ENCODE measurements around the gene NSMF. TPM values are rescaled to one million over a fixed set of nuclear protein-coding genes. Genes with fewer than 3 reads are reported as not detected.

NSMF gene
- total RNA-seq, 4 donors from 2014 or later, result 219 to 297 (median 270) TPM

GRCh38 chr9:137492464-137493363 lies 33.6 kb upstream of the NSMF start:
- no peak for TF ChIP-seq POLR2A (IDR thresholded peaks at IDR 0.05)
- no peak for TF ChIP-seq EP300 (IDR thresholded peaks at IDR 0.05)
- no peak for TF ChIP-seq CTCF (IDR thresholded peaks at IDR 0.05)
- no peak for DNase-seq (ENCODE audit: low spot score in 2 of 2)
- no peaks in the 10 kb centered on the region for H3K9me3 ChIP-seq
- no peak overlapping the region for H3K4me3 ChIP-seq
- H3K27ac ChIP-seq, result peak overlapping the region in 3 of 4 donors; percentile 7 to 56 (median 56)
- peaks cover 0 to 43% (median 0%) of the 10 kb centered on the region in 3 donors for H3K36me3 ChIP-seq
- H3K27me3 ChIP-seq, result no peaks in the 10 kb centered on the region
- H3K4me1 ChIP-seq, result peaks cover 0 to 7% (median 0%) of the 10 kb centered on the region in 4 donors
- WGBS, 2 donors, result 81 to 92% methylated on average over 11 to 13 of the region's 20 CpGs

GRCh38 chr9:137491735-137492432 lies 32.8 kb upstream of the NSMF start:
- WGBS, 2 donors, result 88 to 90% methylated on average over 13 of the region's 13 CpGs
- TF ChIP-seq CTCF (IDR thresholded peaks at IDR 0.05), result no peak
- no peak for TF ChIP-seq EP300 (IDR thresholded peaks at IDR 0.05)
- no peak for TF ChIP-seq POLR2A (IDR thresholded peaks at IDR 0.05)
- DNase-seq (ENCODE audit: low spot score in 2 of 2), result no peak
- Histone ChIP-seq H3K27ac (no peak overlapping the region), H3K4me3 (no peak overlapping the region), H3K27me3 (no peaks in the 10 kb centered on the region), H3K36me3 (peaks cover 0 to 48% (median 0%) of the 10 kb centered on the region in 3 donors), H3K4me1 (peaks cover 0 to 7% (median 0%) of the 10 kb centered on the region in 4 donors), H3K9me3 (no peaks in the 10 kb centered on the region)

GRCh38 chr9:137490532-137491186 lies 31.5 kb upstream of the NSMF start:
- Histone ChIP-seq H3K27me3 (no peaks in the 10 kb centered on the region), H3K4me1 (peaks cover 0 to 7% (median 0%) of the 10 kb centered on the region in 4 donors), H3K36me3 (peaks cover 0 to 40% (median 0%) of the 10 kb centered on the region in 3 donors), H3K4me3 (no peak overlapping the region), H3K9me3 (no peaks in the 10 kb centered on the region), H3K27ac (no peak overlapping the region)
- TF ChIP-seq EP300 (IDR thresholded peaks at IDR 0.05) (no peak), CTCF (IDR thresholded peaks at IDR 0.05) (no peak), POLR2A (IDR thresholded peaks at IDR 0.05) (no peak)
- DNase-seq (ENCODE audit: low spot score in 2 of 2), result no peak
- WGBS, 2 donors, result 91% methylated on average over 9 of the region's 9 CpGs

- H3K4me1 ChIP-seq, result peaks cover 0 to 2% (median 0%) of the 10 kb centered on the region in 4 donors
- no peak for DNase-seq (ENCODE audit: low spot score in 2 of 2)
- H3K9me3 ChIP-seq, result no peaks in the 10 kb centered on the region
- no peak overlapping the region for H3K27ac ChIP-seq
- peaks cover 0 to 40% (median 0%) of the 10 kb centered on the region in 3 donors for H3K36me3 ChIP-seq
- no peaks in the 10 kb centered on the region for H3K27me3 ChIP-seq
- WGBS, 2 donors, result 90 to 92% methylated on average over 6 of the region's 6 CpGs
- TF ChIP-seq POLR2A (IDR thresholded peaks at IDR 0.05), result no peak
- TF ChIP-seq CTCF (IDR thresholded peaks at IDR 0.05), result no peak
- no peak for TF ChIP-seq EP300 (IDR thresholded peaks at IDR 0.05)
- no peak overlapping the region for H3K4me3 ChIP-seq
These were observed 29.8 kb upstream of the NSMF start for GRCh38 chr9:137488906-137489305.
